Measurements from ENCODE around the gene ISM1.

The ISM1 gene

DNA sequence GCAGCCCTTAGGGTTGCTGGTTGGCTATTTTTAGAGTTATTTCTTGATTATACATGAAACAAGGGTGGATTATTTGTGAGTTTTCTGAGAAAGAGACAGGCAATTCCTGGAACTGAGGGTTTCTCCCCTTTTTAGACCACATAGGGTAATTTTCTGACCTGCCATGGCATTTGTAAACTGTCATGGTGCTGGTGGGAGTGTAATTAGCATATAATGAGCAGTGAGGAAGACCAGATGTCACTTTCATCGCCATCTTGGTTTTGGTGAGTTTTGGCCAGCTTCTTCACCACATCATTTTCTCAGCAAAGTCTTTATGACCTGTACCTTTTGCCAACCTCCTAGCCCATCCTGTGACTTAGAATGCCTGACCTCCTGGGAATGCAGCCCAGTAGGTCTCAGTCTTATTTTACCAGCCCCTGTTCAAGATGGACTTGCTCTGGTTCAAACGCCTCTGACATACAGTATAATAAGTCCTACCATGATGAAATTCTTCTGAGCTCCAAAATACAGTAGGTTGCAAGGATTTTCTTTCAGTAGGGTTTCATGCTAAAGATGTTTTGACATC is 117.1 kb downstream of the ISM1 start:
- Histone ChIP-seq H3F3A (ENCODE audit: insufficient read depth, low read length) (no peaks in the 10 kb centered on the region), H3K79me2 (ENCODE audit: insufficient read depth, low read length) (no peaks in the 10 kb centered on the region), H3K27ac (ENCODE audit: low read depth, low read length, poor library complexity, severe bottlenecking) (no peak overlapping the region), H2AFZ (ENCODE audit: low read length) (no peak overlapping the region), H3K9ac (ENCODE audit: low read length) (no peak overlapping the region), H3K27me3 (ENCODE audit: insufficient read depth, low read length) (no peaks in the 10 kb centered on the region), H4K20me1 (ENCODE audit: insufficient read depth, low read length) (no peaks in the 10 kb centered on the region), H3K9me3 (ENCODE audit: low read length) (no peaks in the 10 kb centered on the region), H3K9me2 (ENCODE audit: low read depth, low read length) (no peaks in the 10 kb centered on the region), H3K4me2 (ENCODE audit: low read length) (no peak overlapping the region), H3K4me3 (ENCODE audit: low read depth, low read length, poor library complexity, severe bottlenecking) (no peak overlapping the region), H3K36me3 (ENCODE audit: insufficient read depth, low read length) (no peaks in the 10 kb centered on the region), H3K4me1 (ENCODE audit: insufficient read depth, low read length, severe bottlenecking) (no peaks in the 10 kb centered on the region)
- TF ChIP-seq, protein P1, sequence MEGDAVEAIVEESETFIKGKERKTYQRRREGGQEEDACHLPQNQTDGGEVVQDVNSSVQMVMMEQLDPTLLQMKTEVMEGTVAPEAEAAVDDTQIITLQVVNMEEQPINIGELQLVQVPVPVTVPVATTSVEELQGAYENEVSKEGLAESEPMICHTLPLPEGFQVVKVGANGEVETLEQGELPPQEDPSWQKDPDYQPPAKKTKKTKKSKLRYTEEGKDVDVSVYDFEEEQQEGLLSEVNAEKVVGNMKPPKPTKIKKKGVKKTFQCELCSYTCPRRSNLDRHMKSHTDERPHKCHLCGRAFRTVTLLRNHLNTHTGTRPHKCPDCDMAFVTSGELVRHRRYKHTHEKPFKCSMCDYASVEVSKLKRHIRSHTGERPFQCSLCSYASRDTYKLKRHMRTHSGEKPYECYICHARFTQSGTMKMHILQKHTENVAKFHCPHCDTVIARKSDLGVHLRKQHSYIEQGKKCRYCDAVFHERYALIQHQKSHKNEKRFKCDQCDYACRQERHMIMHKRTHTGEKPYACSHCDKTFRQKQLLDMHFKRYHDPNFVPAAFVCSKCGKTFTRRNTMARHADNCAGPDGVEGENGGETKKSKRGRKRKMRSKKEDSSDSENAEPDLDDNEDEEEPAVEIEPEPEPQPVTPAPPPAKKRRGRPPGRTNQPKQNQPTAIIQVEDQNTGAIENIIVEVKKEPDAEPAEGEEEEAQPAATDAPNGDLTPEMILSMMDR (IDR thresholded peaks at IDR 0.05; ENCODE audit: low read length), result no peak
- no peak for TF ChIP-seq EZH2 (IDR thresholded peaks at IDR 0.05; ENCODE audit: borderline replicate concordance, low read length)

- Histone ChIP-seq H3K4me1 (ENCODE audit: insufficient read depth, low read length, severe bottlenecking) (no peaks in the 10 kb centered on the region), H3F3A (ENCODE audit: insufficient read depth, low read length) (no peaks in the 10 kb centered on the region), H3K9me2 (ENCODE audit: low read depth, low read length) (no peaks in the 10 kb centered on the region), H3K9ac (ENCODE audit: low read length) (no peak overlapping the region), H3K27me3 (ENCODE audit: insufficient read depth, low read length) (no peaks in the 10 kb centered on the region), H3K9me3 (ENCODE audit: low read length) (no peaks in the 10 kb centered on the region), H4K20me1 (ENCODE audit: insufficient read depth, low read length) (no peaks in the 10 kb centered on the region), H3K27ac (ENCODE audit: low read depth, low read length, poor library complexity, severe bottlenecking) (no peak overlapping the region), H3K36me3 (ENCODE audit: insufficient read depth, low read length) (no peaks in the 10 kb centered on the region), H3K4me3 (ENCODE audit: low read depth, low read length, poor library complexity, severe bottlenecking) (no peak overlapping the region), H3K79me2 (ENCODE audit: insufficient read depth, low read length) (no peaks in the 10 kb centered on the region), H2AFZ (ENCODE audit: low read length) (no peak overlapping the region), H3K4me2 (ENCODE audit: low read length) (no peak overlapping the region)
- TF ChIP-seq, protein P1 (IDR thresholded peaks at IDR 0.05; ENCODE audit: low read length), result no peak
- no peak for TF ChIP-seq EZH2 (IDR thresholded peaks at IDR 0.05; ENCODE audit: borderline replicate concordance, low read length)
Observed at GRCh38 chr20:13338999-13339411, 117.9 kb downstream of the ISM1 start.

DNA sequence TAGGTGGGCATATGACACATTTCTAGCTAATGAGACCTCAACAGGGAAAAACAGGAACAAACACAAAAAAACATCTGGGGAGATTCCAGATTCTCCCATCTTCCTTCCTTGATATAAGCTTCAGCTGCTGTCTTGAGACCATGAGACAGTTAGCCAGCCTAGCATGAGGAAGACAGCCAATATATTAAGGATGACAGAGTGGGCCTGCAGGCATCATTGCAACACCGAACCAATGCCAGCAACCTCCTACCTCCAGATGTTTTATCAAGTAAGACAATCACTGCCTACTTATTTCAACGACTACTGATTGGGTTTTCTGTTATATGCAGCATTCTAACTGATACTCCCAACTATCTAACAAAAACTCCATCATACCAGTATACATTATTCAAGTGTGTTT is 119.0 kb downstream of the ISM1 start:
- H3K9ac ChIP-seq (ENCODE audit: low read length), result no peak overlapping the region
- H3K9me3 ChIP-seq (ENCODE audit: low read length), result no peaks in the 10 kb centered on the region
- H3K9me2 ChIP-seq (ENCODE audit: low read depth, low read length), result no peaks in the 10 kb centered on the region
- TF ChIP-seq, protein P1 (IDR thresholded peaks at IDR 0.05; ENCODE audit: low read length), result no peak
- TF ChIP-seq EZH2 (IDR thresholded peaks at IDR 0.05; ENCODE audit: borderline replicate concordance, low read length), result no peak
- no peaks in the 10 kb centered on the region for H4K20me1 ChIP-seq (ENCODE audit: insufficient read depth, low read length)
- no peaks in the 10 kb centered on the region for H3K4me1 ChIP-seq (ENCODE audit: insufficient read depth, low read length, severe bottlenecking)
- no peak overlapping the region for H3K4me3 ChIP-seq (ENCODE audit: low read depth, low read length, poor library complexity, severe bottlenecking)
- H3F3A ChIP-seq (ENCODE audit: insufficient read depth, low read length), result no peaks in the 10 kb centered on the region
- H3K27me3 ChIP-seq (ENCODE audit: insufficient read depth, low read length), result no peaks in the 10 kb centered on the region
- H3K79me2 ChIP-seq (ENCODE audit: insufficient read depth, low read length), result no peaks in the 10 kb centered on the region
- no peak overlapping the region for H3K27ac ChIP-seq (ENCODE audit: low read depth, low read length, poor library complexity, severe bottlenecking)
- no peaks in the 10 kb centered on the region for H3K36me3 ChIP-seq (ENCODE audit: insufficient read depth, low read length)
- H3K4me2 ChIP-seq (ENCODE audit: low read length), result no peak overlapping the region
- H2AFZ ChIP-seq (ENCODE audit: low read length), result no peak overlapping the region
